Panc1 (cell line): ENCODE measurements around the gene SHISAL2A. TPM values are rescaled to one million over a fixed set of nuclear protein-coding genes. Genes with fewer than 3 reads are reported as not detected.

Experiments used
- ATAC-seq: fragments of 200-7000 bp; cut with Tn5 transposase; 2 replicates; pipeline ENCODE4 v1.9.1; 2020; ENCODE audit warnings: mild to moderate bottlenecking, moderate library complexity
- BruUV-seq: library from RNA; stranded (reverse); fragments of 400-500 nt; replicated peaks from 2 replicates; lab custom pipeline; 2021; lab: Mats Ljungman, UMichigan
- CTCF ChIA-PET: fragments of 300-600 bp; sonication (Branson Sonifier 250); formaldehyde crosslinking; loops from one replicate; lab custom pipeline; 2022; ENCODE audit warnings: antibody characterized with exemption; lab: Charles Lee
- POLR2A ChIA-PET: fragments of 300-600 bp; sonication (Branson Sonifier 250); formaldehyde crosslinking; loops from one replicate; lab custom pipeline; 2022; ENCODE audit warnings: antibody characterized with exemption; lab: Charles Lee
- DNase-seq: peaks from one replicate; pipeline ENCODE4 v3.0.0-alpha.2; 2010; ENCODE audit warnings: low read depth, low spot score
- H3K27ac ChIP-seq: 2 replicates; pipeline ENCODE4 v1.5.1; 2011; ENCODE audit warnings: mild to moderate bottlenecking, low read length, inconsistent platforms
- H3K27me3 ChIP-seq: fragments of 200-500 bp; sonication (Bioruptor generic); 2 replicates; pipeline ENCODE4 v1.6.0; 2014; ENCODE audit warnings: low read length, inconsistent platforms; ENCODE audit not compliant: control insufficient read depth, insufficient read depth
- H3K36me3 ChIP-seq: fragments of 200-500 bp; sonication (Bioruptor generic); 2 replicates; pipeline ENCODE4 v1.5.1; 2014; ENCODE audit warnings: inconsistent platforms, mild to moderate bottlenecking, low read length, moderate library complexity; ENCODE audit not compliant: control insufficient read depth, insufficient read depth
- H3K4me1 ChIP-seq: 2 replicates; pipeline ENCODE4 v1.5.1; 2011; ENCODE audit warnings: inconsistent platforms, mild to moderate bottlenecking, low read length, moderate library complexity; ENCODE audit not compliant: control insufficient read depth, insufficient read depth
- H3K4me3 ChIP-seq, 2 experiments: 2 replicates each; pipeline ENCODE4 v1.5.1; 2011 to 2012; ENCODE audit warnings: low read depth in 2 of 2, low read length in 2 of 2, mild to moderate bottlenecking in 2 of 2, inconsistent platforms in 1 of 2, moderate library complexity in 1 of 2
- H3K9me3 ChIP-seq: fragments of 200-500 bp; sonication (Bioruptor generic); 2 replicates; pipeline ENCODE4 v1.5.1; 2014; ENCODE audit warnings: low read depth, mild to moderate bottlenecking, inconsistent platforms, low read length, moderate library complexity; ENCODE audit not compliant: control insufficient read depth, insufficient read depth
- CTCF ChIP-seq: fragments of 450-650 bp; IDR thresholded peaks from 2 replicates; pipeline ENCODE4 v1.5.1; 2017; ENCODE audit warnings: mild to moderate bottlenecking
- POLR2AphosphoS5 ChIP-seq: IDR thresholded peaks from 2 replicates; pipeline ENCODE4 v1.6.1; 2012; ENCODE audit warnings: mild to moderate bottlenecking, low read depth, low read length, moderate library complexity
- REST ChIP-seq, 2 experiments: IDR thresholded peaks; 2 replicates each; pipeline ENCODE4 v1.6.1; 2011 to 2012; ENCODE audit warnings: low read depth in 2 of 2, control low read depth in 1 of 2, low read length in 1 of 2, mild to moderate bottlenecking in 1 of 2, moderate library complexity in 1 of 2; ENCODE audit not compliant: insufficient read depth in 1 of 2
- SIN3A ChIP-seq: IDR thresholded peaks from 2 replicates; pipeline ENCODE4 v1.6.1; 2012; ENCODE audit warnings: low read depth, mild to moderate bottlenecking, low read length, moderate library complexity, borderline replicate concordance; ENCODE audit not compliant: insufficient read depth
- TCF7L2 ChIP-seq: IDR thresholded peaks from 2 replicates; pipeline ENCODE4 v1.6.1; 2011; ENCODE audit warnings: mild to moderate bottlenecking, low read depth, low read length, inconsistent platforms
- in situ Hi-C: cut with HindIII; loops from 2 replicates; pipeline ENCODE4 v1.10.0; 2016; ENCODE audit warnings: low sequenced_read_pairs, low pct_unique_long_range_greater_than_20kb
- intact Hi-C: fragments of 100-400 bp; cut with micrococcal nuclease; formaldehyde crosslinking; loops from one replicate; pipeline ENCODE4 v1.10.0; 2022; ENCODE audit not compliant: unreplicated experiment
- total RNA-seq: library from RNA; stranded (reverse); gene quantifications from one replicate; pipeline ENCODE4 v1.2.1, GENCODE V29; 2021; ENCODE audit not compliant: unreplicated experiment

The SHISAL2A gene
- total RNA-seq, 1 experiment from 2014 or later = 0.23 TPM

DNA sequence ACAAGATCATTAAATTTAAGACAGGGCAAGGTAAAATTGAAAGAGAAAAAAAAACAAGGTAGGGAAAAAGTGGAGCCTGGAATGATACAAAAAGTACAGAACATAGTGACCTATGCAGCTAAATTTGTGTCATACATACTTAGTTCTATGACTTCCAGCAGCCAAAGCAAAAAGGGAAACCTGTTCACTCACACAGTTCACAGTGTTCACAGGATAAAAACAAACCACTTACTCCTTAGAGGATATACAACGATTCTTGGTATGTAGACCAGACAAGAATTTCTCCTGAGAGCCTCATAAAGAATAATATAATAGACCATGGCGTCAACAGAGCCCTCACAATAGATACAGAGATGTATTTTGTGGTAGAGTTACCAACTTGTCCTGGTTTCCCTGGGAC is 37.6 kb downstream of the SHISAL2A start:
- TF ChIP-seq TCF7L2 (no peak), SIN3A (no peak), POLR2AphosphoS5 (no peak), CTCF (no peak), REST (IDR thresholded peaks at IDR 0.05; ENCODE audit: insufficient read depth in 1 of 2, low read depth in 2 of 2, low read length in 1 of 2) (no peak)
- no TSS peak for BruUV-seq
- H3K4me1 ChIP-seq = peaks cover 3% of the 10 kb centered on the region; the same call in 1 of the 2 replicates
- ChIA-PET POLR2A (no interaction called here), CTCF (no interaction called here)
- intact Hi-C loops (no loop called here), in situ Hi-C loops (no loop called here)
- no peak overlapping the region for H3K27ac ChIP-seq
- H3K9me3 ChIP-seq = no peaks in the 10 kb centered on the region
- no peaks in the 10 kb centered on the region for H3K36me3 ChIP-seq
- no peak overlapping the region for H3K4me3 ChIP-seq
- ATAC-seq (no peak), DNase-seq (no peak)
- no peaks in the 10 kb centered on the region for H3K27me3 ChIP-seq

- Histone ChIP-seq H3K36me3 (no peaks in the 10 kb centered on the region), H3K27ac (no peak overlapping the region), H3K4me3 (no peak overlapping the region), H3K27me3 (no peaks in the 10 kb centered on the region), H3K4me1 (peaks cover 3% of the 10 kb centered on the region; the same call in 1 of the 2 replicates), H3K9me3 (no peaks in the 10 kb centered on the region)
- intact Hi-C loops (loop anchor here (1.0 kb wide), 1 partner anchor 14 kb away; no protein-coding TSS in a partner anchor), in situ Hi-C loops (no loop called here)
- TF ChIP-seq CTCF (no peak), SIN3A (no peak), TCF7L2 (no peak), POLR2AphosphoS5 (no peak), REST (IDR thresholded peaks at IDR 0.05; ENCODE audit: insufficient read depth in 1 of 2, low read depth in 2 of 2, low read length in 1 of 2) (no peak)
- ATAC-seq = peak; percentile 52
- ChIA-PET POLR2A (no interaction called here), CTCF (no interaction called here)
- no peak for DNase-seq
- no TSS peak for BruUV-seq
These were observed 40.0 kb downstream of the SHISAL2A start for GRCh38 chr1:52672946-52673345.
